ENCODE results near the gene FBXW9.
A peak's percentile ranks its signal among the peaks of the same experiment; 100 is the strongest.
"Not testable (repeated sequence)": the region's sequence is repeated elsewhere in the genome, so short reads cannot be mapped to it uniquely, and the experiment has no call there.

Gene FBXW9

DNA sequence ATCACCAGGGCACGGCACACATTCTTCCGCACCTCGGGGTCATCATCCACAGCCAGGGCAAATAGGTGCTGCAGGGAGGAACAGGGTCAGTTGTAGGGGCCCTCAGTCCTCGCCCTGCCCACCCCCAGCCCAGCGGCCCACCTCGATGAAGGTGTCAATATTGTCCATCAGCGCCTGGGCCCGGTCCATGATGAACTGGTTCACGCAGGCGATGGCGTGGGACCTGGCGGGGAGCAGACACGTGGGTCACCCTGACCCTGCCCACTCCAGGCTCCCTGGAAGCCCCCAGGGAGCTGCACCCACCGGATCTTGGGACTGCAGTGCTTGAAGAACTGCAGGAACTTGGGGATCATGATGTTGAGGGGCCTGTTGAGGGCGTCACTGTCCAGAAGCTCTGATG lies 18.7 kb upstream of the FBXW9 start:
- no peak for DNase-seq (ENCODE audit: low spot score)

DNA sequence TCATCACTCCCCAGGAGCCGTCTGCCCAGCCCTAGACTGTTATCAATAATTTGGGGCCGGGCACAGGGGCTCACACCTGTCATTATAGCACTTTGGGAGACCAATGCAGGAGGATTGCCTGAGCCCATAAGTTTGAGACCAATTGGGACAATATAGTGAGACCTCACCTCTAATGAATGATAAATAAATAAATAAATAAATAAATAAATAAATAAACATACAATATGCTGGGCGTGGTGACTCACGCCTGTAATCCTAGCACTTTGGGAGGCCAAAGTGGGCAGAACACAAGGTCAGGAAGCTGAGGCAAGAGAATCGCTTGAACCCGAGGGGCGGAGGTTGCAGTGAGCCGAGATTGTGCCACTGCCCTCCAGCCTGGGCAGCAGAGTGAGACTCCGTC lies 16.9 kb upstream of the FBXW9 start:
- DNase-seq (ENCODE audit: low spot score): not testable (repeated sequence)

DNA sequence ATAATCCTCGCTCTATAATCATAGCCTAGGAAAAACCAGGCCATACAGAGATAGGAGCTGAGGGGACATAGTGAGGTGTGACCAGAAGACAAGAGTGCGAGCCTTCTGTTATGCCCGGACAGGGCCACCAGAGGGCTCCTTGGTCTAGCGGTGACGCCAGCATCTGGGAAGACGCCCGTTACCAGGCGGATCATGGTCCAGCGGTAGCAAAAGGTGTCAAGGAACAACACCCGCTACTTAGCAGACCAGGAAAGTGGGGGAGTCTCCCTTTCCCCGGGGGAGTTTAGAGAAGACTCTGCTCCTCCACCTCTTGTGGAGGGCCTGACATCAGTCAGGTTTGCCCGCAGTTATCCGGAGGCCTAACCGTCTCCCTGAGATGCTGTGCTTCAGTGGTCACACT lies 15.6 kb upstream of the FBXW9 start:
- not testable (repeated sequence) for DNase-seq (ENCODE audit: low spot score)

DNA sequence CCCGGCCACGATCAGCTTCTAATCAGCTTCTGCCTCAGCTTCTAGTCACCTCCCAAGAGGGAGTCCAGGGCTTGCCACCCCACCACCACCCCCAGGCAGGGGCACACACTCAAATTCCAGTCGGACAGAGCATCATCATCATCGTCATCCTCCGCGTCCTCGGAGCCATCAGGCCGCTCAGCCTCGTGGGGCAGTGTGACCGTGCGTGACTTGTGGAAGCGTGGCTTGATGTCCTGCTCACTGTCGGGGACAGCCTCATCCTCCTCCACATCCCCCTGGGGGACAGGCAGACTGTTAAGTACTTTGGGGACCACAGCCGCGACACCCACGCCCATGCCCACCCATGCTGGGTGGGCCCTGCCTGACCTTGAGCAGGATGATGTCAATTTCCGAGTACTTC lies 14.8 kb upstream of the FBXW9 start:
- no peak for DNase-seq (ENCODE audit: low spot score)

DNA sequence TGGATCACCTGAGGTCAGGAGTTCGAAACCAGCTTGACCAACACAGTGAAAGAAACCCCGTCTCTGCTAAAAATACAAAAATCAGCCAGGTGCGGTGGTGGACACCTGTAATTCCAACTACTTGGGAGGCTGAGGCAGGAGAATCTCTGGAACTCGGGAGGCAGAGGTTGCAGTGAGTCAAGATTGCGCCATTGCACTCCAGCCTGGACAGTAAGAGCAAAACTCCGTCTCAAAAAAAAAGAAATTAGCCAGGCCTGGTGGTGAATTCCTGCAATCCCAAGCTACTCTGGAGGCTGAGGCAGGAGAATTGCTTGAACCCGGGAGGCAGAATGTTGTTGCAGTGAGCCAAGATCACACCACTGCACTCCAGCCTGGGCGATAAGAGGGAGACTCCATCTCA lies 12.2 kb upstream of the FBXW9 start:
- no peak for DNase-seq (ENCODE audit: low spot score)

DNA sequence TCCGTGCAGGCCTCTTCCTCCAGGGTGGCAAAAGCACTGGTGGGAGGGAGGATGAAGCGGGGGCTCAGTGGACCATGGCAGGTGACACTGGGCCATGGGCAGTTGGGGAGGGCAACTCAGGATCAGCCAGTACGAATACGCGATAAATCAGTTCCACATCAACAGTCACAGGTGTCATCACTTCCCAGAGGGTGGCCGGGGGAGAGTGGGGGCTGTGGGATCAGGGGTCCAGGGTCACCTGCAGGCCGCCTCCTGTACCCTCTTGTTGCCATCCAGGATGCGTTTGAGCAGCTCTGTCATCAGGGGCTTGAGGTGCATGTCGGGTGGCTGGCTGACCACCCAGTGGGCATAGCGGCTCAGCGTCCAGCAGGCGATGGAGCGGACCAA lies 9.9 kb upstream of the FBXW9 start:
- no peak for DNase-seq (ENCODE audit: low spot score)

DNA sequence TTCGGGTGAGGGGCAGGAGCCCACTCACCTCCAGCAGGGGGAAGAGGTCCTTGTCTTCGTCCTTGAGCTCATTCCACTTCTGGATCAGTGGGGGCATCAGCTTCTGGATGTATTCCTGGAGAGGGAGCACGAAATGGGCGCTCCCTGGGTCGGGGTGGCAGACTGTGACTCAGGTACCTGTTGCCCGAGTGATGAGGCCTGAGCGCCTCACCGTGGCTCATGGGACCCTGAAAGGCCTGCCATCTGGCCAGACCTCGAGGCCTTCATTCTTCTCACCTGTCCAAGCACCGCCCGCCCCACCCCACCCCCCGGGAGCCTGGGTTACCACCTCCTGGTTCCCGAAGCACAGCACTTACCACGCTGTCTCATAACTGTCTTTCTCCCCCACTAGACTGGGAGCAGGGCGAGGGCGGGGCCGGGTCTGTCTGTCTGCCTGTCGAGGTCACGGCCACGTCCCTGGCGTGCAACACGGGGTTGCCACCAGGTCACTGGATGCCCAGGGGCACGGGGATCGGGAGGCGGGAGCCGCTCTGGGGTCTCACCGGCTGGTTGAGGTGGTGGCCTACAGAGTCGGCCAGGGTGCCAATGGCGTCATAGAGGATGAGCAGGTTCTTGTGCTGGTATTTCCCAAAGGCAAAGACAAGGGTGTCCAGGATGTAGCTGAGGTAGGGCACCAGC lies 9.4 kb upstream of the FBXW9 start:
- no peak for DNase-seq (ENCODE audit: low spot score)

DNA sequence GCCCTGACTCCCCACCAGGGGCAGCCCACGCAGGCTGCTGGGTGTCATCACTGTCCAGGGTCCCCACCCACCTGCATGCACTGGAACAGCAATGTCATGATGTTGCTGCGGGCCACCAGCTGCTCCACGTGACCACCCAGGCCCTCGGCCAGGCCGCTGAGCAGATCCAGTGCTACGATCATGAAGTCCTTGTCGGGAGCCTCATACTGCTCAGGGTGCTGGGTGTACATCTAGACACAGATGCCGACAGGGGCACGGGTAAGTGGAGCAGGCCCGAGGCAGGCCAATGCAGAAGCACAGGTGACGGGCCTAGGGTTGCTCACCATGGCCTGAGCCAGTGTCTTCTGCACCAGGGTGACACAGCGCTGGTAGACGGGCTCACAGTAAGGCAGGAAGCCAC lies 8.7 kb upstream of the FBXW9 start:
- DNase-seq (ENCODE audit: low spot score): no peak

DNA sequence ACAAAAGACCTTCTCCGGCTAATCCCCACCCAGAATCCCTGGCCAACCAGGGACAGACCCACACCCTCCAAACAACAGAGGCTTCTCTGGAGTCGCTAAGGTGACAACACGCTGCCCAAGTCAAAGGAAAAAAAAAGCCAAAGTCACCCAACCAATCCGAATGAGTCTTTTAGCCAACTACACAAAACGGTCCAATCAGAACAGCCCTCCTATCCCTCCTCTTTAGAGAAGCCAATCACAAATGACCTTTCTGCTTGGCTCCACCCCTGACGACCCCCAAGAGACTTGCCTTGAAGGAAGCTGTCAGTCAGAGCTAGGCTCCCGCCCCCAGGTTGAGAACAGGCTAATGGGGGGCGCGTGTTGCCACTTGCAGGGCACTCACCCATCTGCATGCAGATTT lies 6.6 kb upstream of the FBXW9 start:
- peak; percentile 26 for DNase-seq (ENCODE audit: low spot score)

DNA sequence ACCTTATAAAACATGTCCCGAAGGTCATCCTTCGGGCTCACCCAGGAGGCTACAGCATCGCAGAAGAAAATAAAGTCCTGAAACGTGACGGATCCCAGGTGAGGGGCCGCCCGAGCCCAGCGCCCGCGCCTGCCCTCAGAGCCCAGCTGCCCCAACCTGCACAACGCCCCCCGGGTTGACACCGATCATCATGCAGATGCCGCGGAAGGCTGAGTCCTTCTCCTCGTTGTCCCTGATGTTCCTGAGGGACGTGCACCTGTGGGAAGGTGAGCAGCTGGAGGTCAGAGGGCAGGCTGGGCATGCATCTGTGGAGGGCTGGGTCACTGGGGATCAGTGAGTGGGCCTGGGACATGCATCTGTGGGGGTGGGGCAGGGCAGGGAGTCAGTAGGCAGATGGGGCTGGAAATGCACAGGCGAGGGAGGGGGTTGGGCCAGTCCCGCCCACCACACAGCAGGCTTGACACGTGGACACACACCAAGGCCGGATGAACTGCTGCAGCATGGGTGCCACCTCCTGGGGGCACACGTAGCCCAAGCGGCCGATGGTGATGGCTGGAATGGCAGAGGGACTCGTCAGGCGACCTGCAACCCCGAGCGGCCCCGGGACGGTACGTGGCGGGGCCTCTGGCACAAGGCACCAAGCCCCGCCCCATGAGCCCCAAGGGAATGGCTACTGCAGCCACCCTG lies 5.3 kb upstream of the FBXW9 start:
- no peak for DNase-seq (ENCODE audit: low spot score)

DNA sequence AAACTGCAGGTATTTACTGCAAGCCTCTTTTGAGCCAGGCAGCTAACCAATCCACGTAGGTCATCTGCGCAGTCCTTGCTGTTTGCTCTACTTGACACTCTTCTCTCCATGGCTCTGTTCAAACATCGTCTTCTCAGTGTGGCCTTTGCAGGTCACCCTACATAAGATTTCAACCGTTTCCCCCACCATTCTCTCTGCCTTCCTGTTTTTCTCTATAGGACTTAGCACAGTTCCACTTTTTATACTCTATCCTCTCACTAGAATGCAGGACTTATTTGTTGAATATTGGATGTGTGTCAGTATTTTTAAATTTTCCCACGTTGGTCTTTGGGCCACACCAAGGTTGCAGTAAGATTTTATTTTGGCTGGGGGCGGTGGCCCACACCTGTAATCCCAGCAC lies 1.7 kb upstream of the FBXW9 start:
- DNase-seq (ENCODE audit: low spot score): no peak

DNA sequence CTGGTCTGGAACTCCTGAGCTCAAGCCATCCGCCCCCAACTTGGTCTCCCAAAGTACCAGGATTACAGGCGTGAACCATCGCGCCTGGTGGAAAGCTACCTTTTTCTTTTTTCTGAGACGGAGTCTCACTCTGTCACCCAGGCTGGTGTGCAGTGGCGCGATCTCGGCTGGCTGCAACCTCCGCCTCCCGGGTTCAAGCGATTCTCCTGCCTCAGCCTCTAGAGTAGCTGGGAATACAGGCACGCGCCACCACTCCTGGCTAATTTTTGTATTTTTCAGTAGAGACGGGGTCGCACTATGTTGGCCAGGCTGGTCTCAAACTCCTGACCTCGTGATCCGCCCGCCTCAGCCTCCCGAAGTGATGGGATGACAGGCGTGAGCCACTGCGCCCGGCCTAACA lies 994 bp upstream of the FBXW9 start:
- DNase-seq (ENCODE audit: low spot score): not testable (repeated sequence)

DNA sequence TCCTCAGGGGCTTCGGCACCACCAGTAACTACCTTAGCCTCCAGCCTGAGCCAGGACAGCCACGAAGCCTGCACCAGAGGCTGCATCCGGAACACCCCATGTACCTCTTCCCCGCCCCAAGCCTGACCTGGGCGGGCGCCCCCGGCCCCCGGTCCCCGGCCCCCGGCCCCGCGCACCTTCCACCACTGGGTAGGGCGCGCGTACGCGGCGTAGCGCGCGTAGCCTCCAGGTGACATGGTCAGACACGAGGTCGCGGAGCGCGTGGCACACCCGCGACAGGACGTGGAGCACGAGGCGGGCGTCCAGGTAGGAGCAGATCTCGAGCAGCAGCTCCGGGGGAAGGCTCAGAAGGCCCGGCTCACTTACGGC lies 450 bp downstream of the FBXW9 start:
- DNase-seq (ENCODE audit: low spot score): no peak

DNA sequence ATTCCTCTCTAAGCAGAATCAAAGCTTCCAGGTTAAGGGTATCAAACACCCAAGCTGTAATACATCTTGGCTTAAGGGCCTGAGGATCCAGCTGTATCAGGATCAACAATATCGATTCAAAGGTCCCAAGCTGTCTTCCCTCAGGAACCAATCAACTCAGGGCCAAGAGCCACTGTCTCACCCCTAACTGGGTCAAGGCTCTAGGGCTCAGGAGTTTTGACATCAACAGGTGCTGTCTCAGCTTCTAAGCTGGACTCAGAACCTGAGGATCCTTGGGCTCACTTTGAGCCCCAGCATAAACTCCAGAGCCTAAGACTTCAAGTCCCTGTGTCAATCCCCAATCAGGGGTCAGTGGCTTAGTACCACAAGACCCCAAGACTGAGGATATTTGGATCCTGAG lies 917 bp downstream of the FBXW9 start:
- no peak for DNase-seq (ENCODE audit: low spot score)

DNA sequence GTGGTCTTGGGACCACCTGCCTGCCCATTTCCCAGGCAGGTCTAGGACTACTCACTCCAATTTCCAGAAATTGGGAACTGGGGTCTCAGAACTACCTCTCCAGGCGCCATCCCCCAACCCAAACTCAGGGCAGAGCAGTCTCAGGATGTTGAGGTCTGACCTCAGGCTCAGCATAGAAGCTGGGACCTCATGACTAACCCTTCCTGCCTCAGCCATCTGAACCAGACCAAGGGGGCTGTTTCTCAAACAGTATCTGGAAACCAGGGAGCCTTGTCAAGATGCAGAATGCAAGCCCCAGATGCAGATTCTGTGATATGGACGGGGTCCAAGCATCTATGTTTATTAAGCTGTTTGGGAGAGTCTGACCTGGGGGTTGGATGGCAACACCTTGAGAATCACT lies 1.3 kb downstream of the FBXW9 start:
- DNase-seq (ENCODE audit: low spot score): peak; percentile 9

DNA sequence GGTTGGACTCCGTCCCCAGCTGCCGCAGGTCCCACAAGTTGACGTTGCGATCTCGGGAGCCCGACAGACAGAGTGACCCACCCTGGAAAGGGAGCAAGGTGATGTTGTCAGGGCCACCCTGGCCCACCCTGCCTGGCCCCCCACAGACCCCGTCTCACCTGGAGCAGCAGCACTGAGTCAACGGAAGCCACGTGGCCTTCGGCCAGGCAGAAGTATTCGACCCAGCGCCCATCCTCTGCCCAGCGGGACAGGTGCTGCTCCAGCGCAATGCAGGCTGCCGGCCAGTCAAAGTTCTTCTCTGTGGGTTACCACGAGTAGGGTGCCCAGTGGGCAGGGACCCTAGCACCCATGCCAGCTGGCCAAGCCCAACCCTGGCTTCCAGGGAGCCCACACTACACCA lies 1.8 kb downstream of the FBXW9 start:
- no peak for DNase-seq (ENCODE audit: low spot score)

DNA sequence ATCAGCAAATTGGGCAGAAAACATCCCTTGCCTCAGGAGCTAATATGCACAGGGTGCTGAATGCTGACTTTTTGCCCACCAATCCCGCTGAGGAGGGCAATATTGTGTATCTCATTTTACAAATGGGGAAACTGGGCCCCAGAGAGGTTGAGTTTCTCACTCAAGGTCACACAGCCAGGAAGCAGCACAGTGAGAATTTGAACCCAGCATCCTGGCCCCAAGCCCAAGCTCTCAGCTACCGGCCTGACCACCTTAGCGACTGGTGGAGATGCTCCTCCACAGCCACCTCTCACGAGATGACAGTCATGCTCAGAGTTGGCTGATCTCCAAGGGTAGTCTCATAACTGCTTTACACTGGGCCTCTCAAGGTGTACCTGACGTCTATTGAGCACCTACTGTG lies 3.5 kb downstream of the FBXW9 start:
- DNase-seq (ENCODE audit: low spot score): no peak

DNA sequence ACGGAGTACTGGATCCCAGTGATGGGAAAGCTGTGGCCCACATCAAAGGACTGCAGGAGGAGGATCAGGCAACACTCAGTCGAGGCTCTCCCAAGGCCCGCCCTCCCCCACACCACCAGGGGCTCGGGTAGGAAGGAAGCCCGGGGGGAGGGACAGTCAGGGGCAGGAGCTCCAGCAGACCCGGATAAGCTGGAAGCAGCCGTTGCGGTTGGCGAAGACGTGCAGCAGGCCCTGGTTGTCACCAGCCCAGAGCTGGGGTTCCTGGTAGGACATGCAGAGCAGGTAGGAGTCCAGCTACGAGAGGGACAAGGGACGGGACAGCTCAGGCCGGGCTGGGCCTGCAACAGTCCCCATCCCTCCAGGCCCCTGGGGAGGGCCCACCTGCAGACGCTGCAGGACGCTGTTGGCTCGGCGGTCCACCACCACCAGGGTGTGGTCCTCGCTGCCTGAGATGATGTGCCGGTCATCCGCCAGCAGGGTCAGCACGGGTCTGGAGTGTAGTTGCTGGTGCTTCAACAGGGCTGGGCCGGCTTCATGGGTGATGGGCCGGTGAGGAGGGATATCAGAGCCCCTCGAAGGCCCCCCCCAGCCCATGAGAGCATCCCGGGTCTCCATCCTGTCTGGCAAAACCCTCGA lies 6.7 kb downstream of the FBXW9 start:
- no peak for DNase-seq (ENCODE audit: low spot score)

DNA sequence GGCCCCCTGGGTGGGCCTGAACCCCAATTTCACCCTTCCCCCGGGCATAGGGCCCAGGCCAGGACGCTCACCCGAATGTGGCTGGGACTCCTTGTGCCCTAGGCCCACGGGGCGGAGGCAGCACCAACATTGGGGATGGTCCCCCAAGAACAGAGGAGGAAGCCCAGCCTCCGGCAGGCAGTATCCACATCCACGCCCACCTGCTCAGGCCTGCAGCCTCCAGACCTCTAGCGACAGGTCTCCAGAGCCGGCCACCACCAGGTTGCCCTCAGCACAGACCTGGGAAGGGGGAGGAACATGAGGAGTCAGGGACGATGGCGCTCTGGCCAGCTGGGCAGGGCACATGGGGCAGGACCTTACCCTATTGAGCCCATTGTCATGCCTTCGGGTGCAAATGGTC lies 7.4 kb downstream of the FBXW9 start:
- DNase-seq (ENCODE audit: low spot score): no peak

DNA sequence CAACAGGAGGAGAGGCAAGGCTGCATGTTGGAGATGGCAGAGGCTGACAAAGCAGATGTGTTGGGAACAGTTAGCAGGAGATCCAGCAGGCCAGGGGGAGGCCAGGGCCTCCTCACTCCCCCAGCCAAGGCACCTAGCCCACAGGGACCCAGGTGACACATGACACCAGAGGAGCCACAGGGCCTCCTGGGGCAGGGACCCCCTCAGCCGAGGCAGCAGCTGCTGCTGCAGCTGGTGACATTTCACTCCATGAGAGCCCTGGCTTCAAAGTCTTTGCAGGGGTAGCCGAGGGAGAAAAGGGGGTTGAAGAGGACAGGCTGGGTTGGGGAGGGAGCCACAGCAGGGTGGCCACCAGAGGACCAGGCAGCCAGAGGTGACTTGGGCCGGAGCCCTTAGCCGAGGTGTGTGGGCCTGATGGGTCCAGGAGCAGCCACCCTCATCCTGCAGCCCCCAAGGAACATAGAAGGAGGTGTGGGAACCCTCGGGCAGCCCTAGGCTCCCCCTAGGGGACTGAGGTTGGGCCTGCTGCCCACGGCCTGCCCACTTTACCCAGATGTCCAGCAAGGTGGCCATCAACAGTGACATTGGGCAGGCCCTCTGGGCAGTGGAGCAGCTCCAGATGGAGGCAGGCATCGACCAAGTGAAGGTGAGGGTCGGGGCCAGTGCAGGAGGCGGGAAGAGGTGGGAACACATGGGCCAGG lies 8.8 kb downstream of the FBXW9 start, which contains the start of gene GNG14:
GNG14 (plus strand) TSS at position 503 of the 701 bp plus-strand sequence; CDS start at position 554, 51 bp downstream.
- DNase-seq (ENCODE audit: low spot score): no peak

DNA sequence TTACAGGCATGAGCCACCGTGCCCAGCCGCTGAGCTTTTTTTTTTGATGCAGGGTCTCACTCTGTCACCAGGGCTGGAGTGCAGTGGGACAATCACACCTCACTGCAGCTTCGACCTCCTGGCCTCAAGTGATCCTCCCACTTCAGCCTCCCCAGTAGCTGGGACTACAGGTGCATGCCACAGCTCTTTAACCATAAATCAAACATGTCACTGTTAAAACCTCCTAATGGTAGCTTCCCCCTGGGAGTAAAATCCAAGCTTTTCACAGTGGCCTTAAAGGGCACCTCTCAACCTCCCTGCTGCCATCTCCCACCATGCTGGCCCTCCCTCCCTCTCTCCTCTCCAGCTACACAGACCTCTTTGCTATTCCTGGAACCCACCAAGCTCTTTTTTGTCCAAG lies 10.6 kb downstream of the FBXW9 start:
- no peak for DNase-seq (ENCODE audit: low spot score)

DNA sequence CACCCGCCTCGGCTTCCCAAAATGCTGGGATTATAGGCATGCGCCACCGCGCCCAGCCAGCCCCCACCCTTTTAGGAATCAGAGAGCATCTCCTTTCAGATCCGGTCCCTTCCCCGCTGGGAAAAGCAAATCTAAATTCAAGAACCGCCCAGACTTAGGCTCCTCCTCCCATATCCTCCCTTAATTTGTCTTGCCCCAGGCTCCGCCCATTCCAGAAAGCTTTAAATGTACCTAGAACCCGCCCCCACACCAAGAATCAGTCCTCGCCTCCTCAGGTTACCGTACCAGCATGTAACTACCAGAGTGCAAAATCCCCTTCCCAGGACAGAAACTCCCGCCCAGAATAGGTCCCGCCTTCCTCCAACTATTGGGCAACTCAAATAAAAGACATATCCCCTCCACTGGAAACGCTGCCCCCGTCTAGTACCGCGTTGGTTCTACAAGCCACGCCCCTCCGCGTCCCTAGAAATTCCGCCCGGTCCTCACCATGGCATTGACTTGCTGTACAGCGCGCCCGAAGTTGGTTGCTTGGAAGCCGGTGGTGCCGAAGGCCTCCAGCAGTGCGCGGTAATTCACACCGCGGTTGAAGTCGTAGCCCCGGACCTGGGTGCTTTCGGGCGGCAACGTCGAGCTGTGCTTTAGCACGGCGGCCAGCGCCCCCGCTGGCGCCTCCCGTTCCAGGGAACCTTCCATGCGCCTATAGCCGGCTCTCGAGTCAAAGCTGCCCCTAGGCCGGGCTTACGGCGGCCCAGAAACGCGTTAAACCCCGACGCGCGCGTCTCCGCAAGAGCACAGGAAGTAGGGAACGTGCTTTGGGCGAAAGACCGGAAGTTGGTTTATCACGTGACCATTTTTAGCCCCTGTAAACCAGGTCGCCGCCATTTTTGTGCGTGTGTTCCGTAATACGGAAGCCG lies 15.1 kb downstream of the FBXW9 start, which contains the start of gene DHPS:
DHPS (minus strand) TSS at position 807 of the 914 bp plus-strand sequence; CDS start at position 693, 114 bp downstream.
- DNase-seq (ENCODE audit: low spot score): peak; percentile 97

Data from kidney tubule cell (primary cell).